Lung (tissue), 12 donors: Measurements from ENCODE around the gene DDOST. TPM values are rescaled to one million over a fixed set of nuclear protein-coding genes. Genes with fewer than 3 reads are reported as not detected.

Experiments
- ATAC-seq: fragments of 200-7000 bp; cut with Tn5 transposase; one replicate; pipeline ENCODE4 v1.9.1; 2020; ENCODE audit warnings: moderate number of reproducible peaks; ENCODE audit not compliant: insufficient read depth, low FRiP score
- DNase-seq, 3 donors: peaks; one replicate each; pipeline ENCODE4 v3.0.0-alpha.2; 2013 to 2017
- H3K27ac ChIP-seq, 2 donors: one replicate each; pipeline ENCODE4 v1.5.1; 2013; ENCODE audit warnings: mild to moderate bottlenecking in 2 of 2, moderate library complexity in 2 of 2, control low read depth in 1 of 2, inconsistent platforms in 1 of 2, low read depth in 1 of 2, low read length in 1 of 2
- H3K27me3 ChIP-seq, 3 donors: one replicate each; pipeline ENCODE4 v1.5.1; 2013; ENCODE audit warnings: low read length in 2 of 3; ENCODE audit not compliant: control insufficient read depth in 3 of 3, insufficient read depth in 3 of 3
- H3K36me3 ChIP-seq, 4 donors: one replicate each; pipeline ENCODE4 v1.5.1; 2013; ENCODE audit warnings: low read length in 4 of 4, mild to moderate bottlenecking in 1 of 4, moderate library complexity in 1 of 4; ENCODE audit not compliant: control insufficient read depth in 4 of 4, insufficient read depth in 4 of 4
- H3K4me1 ChIP-seq, 5 donors: one replicate each; pipeline ENCODE4 v1.5.1; 2013; ENCODE audit warnings: low read length in 5 of 5, mild to moderate bottlenecking in 2 of 5, moderate library complexity in 1 of 5; ENCODE audit not compliant: control insufficient read depth in 5 of 5, insufficient read depth in 5 of 5
- H3K4me3 ChIP-seq: one replicate; pipeline ENCODE4 v1.5.1; 2013; ENCODE audit warnings: mild to moderate bottlenecking, control low read depth, moderate library complexity
- H3K9ac ChIP-seq, 2 donors: one replicate each; pipeline ENCODE4 v1.5.1; 2013; ENCODE audit warnings: low read length in 2 of 2, control low read depth in 1 of 2; ENCODE audit not compliant: insufficient read depth in 1 of 2
- H3K9me3 ChIP-seq, 4 donors: one replicate each; pipeline ENCODE4 v1.5.1; 2013; ENCODE audit warnings: low read length in 3 of 4, mild to moderate bottlenecking in 1 of 4, moderate library complexity in 1 of 4; ENCODE audit not compliant: control insufficient read depth in 4 of 4, insufficient read depth in 3 of 4
- CTCF ChIP-seq: IDR thresholded peaks from 2 replicates; pipeline ENCODE4 v1.5.1; 2012; ENCODE audit warnings: mild to moderate bottlenecking; ENCODE audit errors: control extremely low read depth, extremely low read depth
- WGBS, 2 donors: extraction: QIAGEN DNeasy Blood & Tissue Kit; methylation state at CpG; one replicate each; pipeline ENCODE4 v1.1.7; 2013; 5-methylcytosine and 5-hydroxymethylcytosine counted together
- polyA plus RNA-seq, 2 donors: library from polyadenylated mRNA; stranded (reverse); fragments of 200-250 nt; gene quantifications; one replicate each; pipeline ENCODE4 v1.2.1, GENCODE V29; 2013
- total RNA-seq, 2 donors: library from RNA; depleted of rRNA in 1 of 2; stranded (reverse); fragments of >200 nt in 1 of 2; gene quantifications; one replicate each; pipeline ENCODE4 v1.2.1, GENCODE V29; 2014 to 2021
- donor health status: control.
- donor health status: control.
- donor health status: Bipolar disorder and iron deficiency.
- donor health status: healthy.
- donor health status: DM: yes; HTN: yes; CAD: no.

Gene DDOST
- total and polyA plus RNA-seq, 4 donors, result 121 to 304 (median 228) TPM

- H3K27ac ChIP-seq, result no peak overlapping the region
- ATAC-seq (no peak), DNase-seq (no peak)
- peaks cover 0 to 3% (median 0%) of the 10 kb centered on the region in 5 donors for H3K4me1 ChIP-seq
- H3K4me3 ChIP-seq, result no peak overlapping the region
- TF ChIP-seq CTCF, result no peak
- no peaks in the 10 kb centered on the region for H3K27me3 ChIP-seq
- no peaks in the 10 kb centered on the region for H3K9me3 ChIP-seq
- WGBS, 2 donors, result 84 to 90% methylated on average over 10 of the region's 10 CpGs
- H3K36me3 ChIP-seq, result no peaks in the 10 kb centered on the region
- no peak overlapping the region for H3K9ac ChIP-seq
Observed at GRCh38 chr1:20695515-20695914, 34.3 kb upstream of the DDOST start.

- no peak for TF ChIP-seq CTCF
- H3K27me3 ChIP-seq, result no peaks in the 10 kb centered on the region
- 80 to 91% methylated on average over 2 of the region's 2 CpGs for WGBS, 2 donors
- no peaks in the 10 kb centered on the region for H3K9me3 ChIP-seq
- no peak overlapping the region for H3K9ac ChIP-seq
- ATAC-seq (no peak), DNase-seq (no peak)
- no peak overlapping the region for H3K4me3 ChIP-seq
- H3K4me1 ChIP-seq, result peaks cover 0 to 3% (median 0%) of the 10 kb centered on the region in 5 donors
- no peak overlapping the region for H3K27ac ChIP-seq
- H3K36me3 ChIP-seq, result no peaks in the 10 kb centered on the region
Observed at GRCh38 chr1:20693623-20694022, 32.5 kb upstream of the DDOST start.

- H3K36me3 ChIP-seq, result no peaks in the 10 kb centered on the region
- H3K4me1 ChIP-seq, result peaks cover 0 to under 1% (median 0%) of the 10 kb centered on the region in 5 donors
- 89 to 92% methylated on average over 1 of the region's 1 CpG for WGBS, 2 donors
- DNase-seq (no peak), ATAC-seq (no peak)
- no peak for TF ChIP-seq CTCF
- no peak overlapping the region for H3K4me3 ChIP-seq
- no peaks in the 10 kb centered on the region for H3K9me3 ChIP-seq
- no peaks in the 10 kb centered on the region for H3K27me3 ChIP-seq
- H3K9ac ChIP-seq, result no peak overlapping the region
- H3K27ac ChIP-seq, result no peak overlapping the region
Observed at GRCh38 chr1:20691872-20692271, 30.7 kb upstream of the DDOST start.

GRCh38 chr1:20689645-20690056 lies 28.5 kb upstream of the DDOST start:
- ATAC-seq, result no peak

More at GRCh38 chr1:20689645-20690056, 28.5 kb upstream of the DDOST start:
- no peaks in the 10 kb centered on the region for H3K9me3 ChIP-seq
- no peaks in the 10 kb centered on the region for H3K36me3 ChIP-seq
- no peak overlapping the region for H3K27ac ChIP-seq
- no peak overlapping the region for H3K4me3 ChIP-seq
- WGBS, 2 donors, result 77 to 84% methylated on average over 3 of the region's 3 CpGs
- DNase-seq, result no peak
- no peak overlapping the region for H3K9ac ChIP-seq
- H3K4me1 ChIP-seq, result peaks cover 0 to 7% (median 0%) of the 10 kb centered on the region in 5 donors
- TF ChIP-seq CTCF, result no peak
- no peaks in the 10 kb centered on the region for H3K27me3 ChIP-seq
